Esophagus muscularis mucosa (tissue), 4 donors: Measurements from ENCODE around the gene SIVA1. TPM values are rescaled to one million over a fixed set of nuclear protein-coding genes. Genes with fewer than 3 reads are reported as not detected.

Experiments
- DNase-seq: peaks from one replicate; pipeline ENCODE4 v3.0.0-alpha.2; 2017; ENCODE audit errors: extremely low spot score
- H3K27ac ChIP-seq, 4 donors: fragments of 200-600 bp; sonication (generic); replicated peaks in 1 of 4; 1 replicate in 3 of 4; 2 replicates in 1 of 4; pipeline ENCODE4 v1.5.1; 2016 to 2019; ENCODE audit warnings: mild to moderate bottlenecking in 1 of 4
- H3K27me3 ChIP-seq, 4 donors: fragments of 200-600 bp; sonication (generic); one replicate each; pipeline versions ENCODE4 v1.5.1 to v1.6.0; 2016 to 2019
- H3K36me3 ChIP-seq, 4 donors: fragments of 200-600 bp; sonication (generic); one replicate each; pipeline ENCODE4 v1.5.1; 2016 to 2019
- H3K4me1 ChIP-seq, 4 donors: fragments of 200-600 bp; sonication (generic); one replicate each; pipeline ENCODE4 v1.5.1; 2016 to 2019
- H3K4me3 ChIP-seq, 4 donors: fragments of 200-600 bp; sonication (generic); 1 replicate in 2 of 4; 2 replicates in 2 of 4; pipeline ENCODE4 v1.5.1; 2016 to 2019; ENCODE audit warnings: mild to moderate bottlenecking in 4 of 4, moderate library complexity in 1 of 4
- H3K9me3 ChIP-seq, 4 donors: fragments of 200-600 bp; sonication (generic); 1 replicate in 3 of 4; 2 replicates in 1 of 4; pipeline ENCODE4 v1.5.1; 2016 to 2019
- EP300 ChIP-seq: sonication (generic); formaldehyde crosslinking; IDR thresholded peaks from one replicate; pipeline ENCODE4 v1.6.1; 2017; ENCODE audit warnings: antibody characterized with exemption
- POLR2A ChIP-seq: fragments of 450-650 bp; IDR thresholded peaks from one replicate; pipeline ENCODE4 v1.6.1; 2017; ENCODE audit warnings: antibody characterized with exemption, moderate library complexity, mild to moderate bottlenecking, low read depth
- POLR2AphosphoS5 ChIP-seq, 2 donors: sonication (generic); formaldehyde crosslinking; IDR thresholded peaks; one replicate each; pipeline ENCODE4 v1.6.1; 2017; ENCODE audit warnings: antibody characterized with exemption in 2 of 2
- WGBS: methylation state at CpG from one replicate; pipeline ENCODE4 v1.1.5; 2018; 5-methylcytosine and 5-hydroxymethylcytosine counted together
- intact Hi-C: fragments of 100-400 bp; cut with DNase I; formaldehyde crosslinking; loops from one replicate; pipeline ENCODE4 v1.15.1; 2023
- total RNA-seq, 4 donors: library from RNA; depleted of rRNA; stranded (reverse); fragments of >200 nt; gene quantifications; one replicate each; pipeline versions ENCODE4 v1.1.0 to v1.2.1, GENCODE V29; 2016
- TF ChIP-seq, protein P1 (sequence below), 3 experiments: fragments of 200-600 bp in 2 of 3; fragments of 450-650 bp in 1 of 3; sonication (generic) in 2 of 3; IDR thresholded peaks; one replicate each; pipeline ENCODE4 v1.5.1; 2017 to 2019; ENCODE audit warnings: antibody characterized with exemption in 3 of 3, mild to moderate bottlenecking in 2 of 3, moderate library complexity in 1 of 3

Gene SIVA1
- total RNA-seq, 4 donors from 2014 or later = 207 to 324 (median 290) TPM

DNA sequence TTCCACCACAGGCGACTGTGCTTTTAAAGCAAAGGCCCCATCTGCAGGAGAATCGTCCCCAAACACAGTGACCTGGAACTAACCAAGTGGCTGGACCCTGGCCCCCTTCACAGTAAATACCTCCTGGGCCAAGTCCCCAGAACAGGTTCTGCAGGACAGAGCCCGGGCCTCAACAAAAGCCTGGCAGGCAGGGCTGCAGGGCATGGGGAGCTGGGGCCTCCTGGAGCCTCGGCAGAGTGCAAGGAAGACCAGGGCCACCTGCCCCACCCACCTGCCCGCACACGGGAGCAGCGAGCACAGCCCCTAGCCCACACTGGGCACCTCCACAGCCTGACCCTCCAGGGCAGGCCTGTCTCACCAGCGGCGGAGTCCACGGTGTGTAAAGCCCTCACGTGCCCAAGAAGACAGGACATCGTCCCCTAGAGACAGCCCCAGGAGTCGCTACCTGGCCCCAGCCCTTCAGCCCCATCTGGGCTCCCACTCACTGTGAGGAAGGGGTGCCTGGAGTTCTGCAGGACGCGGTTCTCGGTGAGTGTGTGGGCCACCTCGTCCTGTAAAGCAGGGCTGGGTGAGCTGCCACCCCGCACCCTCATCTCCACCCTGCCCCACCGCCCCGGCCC is 21.6 kb downstream of the SIVA1 start:
- H3K27ac ChIP-seq = no peak overlapping the region
- peaks cover 32 to 98% (median 94%) of the 10 kb centered on the region in 4 donors for H3K36me3 ChIP-seq
- TF ChIP-seq, protein P1, sequence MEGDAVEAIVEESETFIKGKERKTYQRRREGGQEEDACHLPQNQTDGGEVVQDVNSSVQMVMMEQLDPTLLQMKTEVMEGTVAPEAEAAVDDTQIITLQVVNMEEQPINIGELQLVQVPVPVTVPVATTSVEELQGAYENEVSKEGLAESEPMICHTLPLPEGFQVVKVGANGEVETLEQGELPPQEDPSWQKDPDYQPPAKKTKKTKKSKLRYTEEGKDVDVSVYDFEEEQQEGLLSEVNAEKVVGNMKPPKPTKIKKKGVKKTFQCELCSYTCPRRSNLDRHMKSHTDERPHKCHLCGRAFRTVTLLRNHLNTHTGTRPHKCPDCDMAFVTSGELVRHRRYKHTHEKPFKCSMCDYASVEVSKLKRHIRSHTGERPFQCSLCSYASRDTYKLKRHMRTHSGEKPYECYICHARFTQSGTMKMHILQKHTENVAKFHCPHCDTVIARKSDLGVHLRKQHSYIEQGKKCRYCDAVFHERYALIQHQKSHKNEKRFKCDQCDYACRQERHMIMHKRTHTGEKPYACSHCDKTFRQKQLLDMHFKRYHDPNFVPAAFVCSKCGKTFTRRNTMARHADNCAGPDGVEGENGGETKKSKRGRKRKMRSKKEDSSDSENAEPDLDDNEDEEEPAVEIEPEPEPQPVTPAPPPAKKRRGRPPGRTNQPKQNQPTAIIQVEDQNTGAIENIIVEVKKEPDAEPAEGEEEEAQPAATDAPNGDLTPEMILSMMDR (IDR thresholded peaks at IDR 0.05) = no peak
- H3K9me3 ChIP-seq = peaks cover 0 to 8% (median 3%) of the 10 kb centered on the region in 4 donors
- H3K27me3 ChIP-seq = no peaks in the 10 kb centered on the region
- H3K4me3 ChIP-seq = no peak overlapping the region
- DNase-seq = no peak
- intact Hi-C loops = no loop called here
- WGBS = 89% methylated on average over 15 of the region's 20 CpGs
- no peaks in the 10 kb centered on the region for H3K4me1 ChIP-seq

DNA sequence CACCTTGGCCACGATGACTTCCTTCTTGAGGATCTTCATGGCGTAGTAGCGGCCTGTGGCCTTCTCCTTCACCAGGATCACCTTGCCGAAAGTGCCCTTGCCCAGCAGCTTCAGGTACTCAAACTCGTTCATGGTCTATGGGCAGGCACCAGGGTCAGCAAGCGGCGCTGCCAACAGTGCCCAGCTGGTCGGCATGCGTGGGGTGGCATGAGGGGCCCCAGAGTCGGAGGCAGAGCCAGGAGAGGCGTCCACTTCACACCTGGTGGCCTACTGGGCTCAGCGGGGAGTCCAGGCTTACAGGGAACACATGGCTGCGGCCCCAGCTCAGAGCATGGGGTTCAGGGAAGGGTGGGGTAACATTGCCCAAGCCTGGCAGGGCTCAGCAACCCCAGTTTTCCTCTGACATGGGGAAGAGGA is 22.1 kb downstream of the SIVA1 start:
- H3K9me3 ChIP-seq = peaks cover 0 to 8% (median 3%) of the 10 kb centered on the region in 4 donors
- H3K4me3 ChIP-seq = no peak overlapping the region
- peaks cover 0 to under 1% (median 0%) of the 10 kb centered on the region in 4 donors for H3K4me1 ChIP-seq
- peaks cover 32 to 99% (median 94%) of the 10 kb centered on the region in 4 donors for H3K36me3 ChIP-seq
- no peaks in the 10 kb centered on the region for H3K27me3 ChIP-seq
- no peak overlapping the region for H3K27ac ChIP-seq
- no peak for DNase-seq
- TF ChIP-seq, protein P1 (IDR thresholded peaks at IDR 0.05) = no peak
- 92% methylated on average over 12 of the region's 13 CpGs for WGBS
- intact Hi-C loops = no loop called here

DNA sequence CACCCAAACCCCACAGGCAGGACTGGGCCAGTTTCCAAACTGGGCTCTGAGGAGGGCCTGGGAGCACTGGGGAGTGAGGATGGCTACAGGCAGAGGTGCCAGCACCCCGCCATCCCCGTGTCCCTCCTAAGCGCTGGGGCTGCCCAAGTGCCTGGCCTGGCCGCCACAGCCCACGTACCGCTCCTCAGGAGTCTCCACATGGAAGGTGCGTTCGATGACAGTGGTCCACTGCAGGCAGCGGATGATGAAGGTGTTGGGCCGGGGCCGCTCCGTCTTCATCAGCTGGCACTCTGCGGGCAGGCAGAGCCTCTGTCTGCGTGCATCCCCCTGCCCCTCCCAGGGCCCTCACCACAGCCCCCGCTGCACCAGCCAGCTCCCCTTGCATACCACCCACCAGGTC is 23.5 kb downstream of the SIVA1 start:
- TF ChIP-seq POLR2AphosphoS5 (IDR thresholded peaks at IDR 0.05) (no peak), POLR2A (no peak), EP300 (no peak)
- TF ChIP-seq, protein P1 (IDR thresholded peaks at IDR 0.05) = no peak
- WGBS = 97% methylated on average over 6 of the region's 15 CpGs
- DNase-seq = no peak
- H3K9me3 ChIP-seq = peaks cover 0 to 2% (median 0%) of the 10 kb centered on the region in 4 donors
- H3K4me3 ChIP-seq = no peak overlapping the region
- intact Hi-C loops = no loop called here
- peaks cover 23 to 94% (median 93%) of the 10 kb centered on the region in 4 donors for H3K36me3 ChIP-seq
- no peaks in the 10 kb centered on the region for H3K27me3 ChIP-seq
- no peak overlapping the region for H3K27ac ChIP-seq
- peaks cover 0 to 15% (median 7%) of the 10 kb centered on the region in 4 donors for H3K4me1 ChIP-seq

DNA sequence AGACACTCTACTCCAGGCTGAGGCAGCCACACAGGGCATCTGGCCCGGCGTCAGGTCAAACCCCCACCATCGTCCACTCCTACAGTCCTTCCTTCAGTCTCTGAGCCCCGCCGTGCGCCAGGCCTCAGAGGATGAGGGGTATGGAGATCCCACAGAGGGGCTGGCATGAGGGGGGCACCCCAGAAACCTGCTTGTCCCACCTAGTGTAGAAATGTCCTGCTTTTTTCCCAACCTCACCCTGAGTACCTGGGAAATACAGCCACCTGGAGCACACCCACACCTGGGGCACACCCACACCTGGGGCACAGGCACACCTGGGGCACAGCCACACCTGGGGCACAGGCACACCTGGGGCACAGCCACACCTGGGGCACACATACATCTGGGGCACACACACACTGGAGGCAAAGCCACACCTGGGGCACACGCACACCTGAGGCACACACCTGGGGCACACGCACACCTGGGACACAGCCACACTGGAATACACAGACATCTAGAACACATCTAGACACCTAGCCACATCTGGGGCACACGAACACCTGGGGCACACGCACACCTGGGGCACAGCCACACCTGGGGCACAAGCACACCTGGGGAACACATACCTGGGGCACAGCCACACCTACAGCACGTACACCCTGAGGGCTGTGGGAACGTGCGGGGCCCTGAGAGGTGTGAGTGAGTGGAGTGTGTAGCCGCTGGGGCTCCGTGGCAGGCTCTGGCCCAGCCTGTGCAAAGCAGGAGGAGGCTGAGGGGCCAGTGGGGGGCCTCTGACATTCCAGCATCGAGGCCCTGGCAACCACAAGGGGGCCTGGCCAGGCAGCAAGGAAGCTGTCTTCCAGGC is 24.2 kb downstream of the SIVA1 start:
- Histone ChIP-seq H3K9me3 (no peaks in the 10 kb centered on the region), H3K27me3 (no peaks in the 10 kb centered on the region), H3K36me3 (peaks cover 16 to 92% (median 88%) of the 10 kb centered on the region in 4 donors), H3K4me3 (no peak overlapping the region), H3K27ac (no peak overlapping the region), H3K4me1 (peaks cover 0 to 22% (median 14%) of the 10 kb centered on the region in 4 donors)
- DNase-seq = no peak
- intact Hi-C loops = no loop called here
- 62% methylated on average over 7 of the region's 16 CpGs for WGBS
- no peak for TF ChIP-seq POLR2AphosphoS5 (IDR thresholded peaks at IDR 0.05)
- no peak for TF ChIP-seq EP300
- TF ChIP-seq, protein P1 (IDR thresholded peaks at IDR 0.05) = no peak
- no peak for TF ChIP-seq POLR2A
